Stimulated activated effector memory CD8-positive, alpha-beta T cell treated with anti-CD3 and anti-CD28 coated beads, Interleukin-12 subunit alpha, Interleukin-12 subunit beta, amount 100 ng/mL, for 72 hours (primary cell): ENCODE results near the gene CES2.
"Not testable (repeated sequence)": the region's sequence is repeated elsewhere in the genome, so short reads cannot be mapped to it uniquely, and the experiment has no call there.

Source experiments
- ATAC-seq: fragments of 150-1000 bp; cut with Tn5 transposase; 2 replicates; pipeline ENCODE4 v1.10.0; 2021
- DNase-seq, 2 donors: peaks; one replicate each; pipeline ENCODE4 v3.0.0; 2021 to 2022; ENCODE audit warnings: low spot score in 2 of 2
- H3K27ac Mint-ChIP-seq: one replicate; pipeline ENCODE4 v1.8.0; 2022; ENCODE audit warnings: mild to moderate bottlenecking, mixed read lengths
- H3K36me3 Mint-ChIP-seq: one replicate; pipeline ENCODE4 v1.8.0; 2022; ENCODE audit warnings: mild to moderate bottlenecking, mixed read lengths
- H3K4me1 Mint-ChIP-seq: one replicate; pipeline ENCODE4 v1.8.0; 2022; ENCODE audit warnings: mixed read lengths
- H3K4me3 Mint-ChIP-seq: one replicate; pipeline ENCODE4 v1.8.0; 2022; ENCODE audit warnings: mild to moderate bottlenecking, mixed read lengths
- H3K9me3 Mint-ChIP-seq: one replicate; pipeline ENCODE4 v1.8.0; 2022; ENCODE audit warnings: mixed read lengths

CES2 gene

DNA sequence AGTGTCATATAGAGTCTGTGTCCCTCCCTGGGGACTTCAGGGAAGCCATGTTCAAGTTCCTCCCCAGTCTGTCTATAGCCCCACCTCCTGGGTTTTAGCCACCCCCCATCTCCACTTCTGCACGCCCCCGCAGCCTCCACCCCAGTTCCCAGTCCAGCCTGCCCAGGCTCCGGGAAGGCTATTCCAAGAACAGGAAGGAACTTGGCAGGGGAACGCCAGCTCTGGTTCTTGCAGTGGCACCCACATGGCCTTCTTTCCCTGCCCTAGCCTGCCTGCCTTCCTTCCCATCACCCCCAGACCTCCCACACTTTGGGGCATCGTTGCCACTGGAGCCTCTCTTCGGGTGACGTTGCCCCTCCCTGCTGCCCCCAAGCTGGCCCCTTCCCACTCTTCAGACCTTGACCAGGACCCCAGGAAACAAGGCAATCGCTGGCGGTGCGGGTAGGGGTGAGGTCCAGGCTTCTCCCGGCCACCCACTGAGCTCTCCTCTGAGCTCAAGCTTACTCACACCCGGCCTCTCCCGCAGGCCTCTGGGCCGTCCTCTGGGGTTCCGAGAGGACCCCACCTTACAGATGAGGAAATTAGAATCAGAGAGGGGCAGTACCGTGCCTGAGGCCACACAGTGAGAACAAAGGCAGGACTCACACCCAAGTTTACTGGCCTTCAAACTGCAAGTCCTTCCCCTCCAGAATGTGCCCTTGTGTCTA is 43.8 kb downstream of the CES2 start:
- peak overlapping the region; percentile 74 for H3K27ac Mint-ChIP-seq
- H3K4me3 Mint-ChIP-seq: no peak overlapping the region
- H3K4me1 Mint-ChIP-seq: peaks cover 67% of the 10 kb centered on the region
- DNase-seq: no peak
- ATAC-seq: no peak
- peaks cover 29% of the 10 kb centered on the region for H3K36me3 Mint-ChIP-seq
- no peaks in the 10 kb centered on the region for H3K9me3 Mint-ChIP-seq

DNA sequence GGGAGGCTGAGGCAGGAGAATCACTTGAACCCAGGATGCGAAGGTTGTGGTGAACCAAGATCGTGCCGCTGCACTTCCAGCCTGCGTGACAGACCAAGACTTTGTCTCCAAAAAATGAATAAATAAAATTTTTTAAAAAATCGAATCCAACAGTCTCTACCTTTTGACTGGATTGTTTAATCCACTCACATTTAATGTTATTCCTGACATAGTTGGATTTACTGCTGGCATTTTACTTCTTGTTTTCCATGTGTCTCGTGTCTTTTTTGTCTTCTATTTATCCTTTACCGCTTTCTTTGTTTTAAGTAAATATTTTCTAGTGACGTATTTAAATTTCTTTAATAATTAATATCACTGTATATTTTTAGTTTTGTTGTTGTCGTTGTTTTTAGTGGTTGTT is 47.7 kb downstream of the CES2 start:
- no peak overlapping the region for H3K4me3 Mint-ChIP-seq
- H3K27ac Mint-ChIP-seq: peak overlapping the region; percentile 99
- H3K9me3 Mint-ChIP-seq: no peaks in the 10 kb centered on the region
- DNase-seq (no peak), ATAC-seq (no peak)
- peaks cover 67% of the 10 kb centered on the region for H3K4me1 Mint-ChIP-seq
- peaks cover 27% of the 10 kb centered on the region for H3K36me3 Mint-ChIP-seq

DNA sequence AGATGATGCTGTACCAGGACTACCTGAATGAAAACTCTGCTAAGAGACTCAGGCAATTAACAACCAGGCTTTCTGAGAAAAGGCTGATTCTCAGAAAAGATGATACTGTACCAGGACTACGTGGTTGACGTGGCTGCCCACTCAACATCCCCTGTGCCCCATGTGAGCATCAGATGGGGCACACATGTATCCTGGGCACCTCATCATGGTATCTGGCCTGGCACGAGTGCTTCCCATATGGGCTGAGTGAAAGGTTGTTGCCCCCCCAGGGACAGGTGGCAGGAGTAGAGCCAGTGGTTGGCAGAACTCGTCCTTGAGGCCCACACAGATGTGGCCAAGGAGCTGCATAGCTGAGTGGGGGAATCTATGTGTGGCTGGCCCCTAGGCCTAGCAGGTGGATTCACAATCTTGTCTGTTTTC is 49.6 kb downstream of the CES2 start:
- Mint-ChIP-seq H3K9me3 (no peaks in the 10 kb centered on the region), H3K4me3 (peak overlapping the region; percentile 66), H3K36me3 (peaks cover 25% of the 10 kb centered on the region), H3K4me1 (peaks cover 65% of the 10 kb centered on the region), H3K27ac (peak overlapping the region; percentile 99)
- DNase-seq (peak; percentile 54 to 89), ATAC-seq (peak; percentile 95)

DNA sequence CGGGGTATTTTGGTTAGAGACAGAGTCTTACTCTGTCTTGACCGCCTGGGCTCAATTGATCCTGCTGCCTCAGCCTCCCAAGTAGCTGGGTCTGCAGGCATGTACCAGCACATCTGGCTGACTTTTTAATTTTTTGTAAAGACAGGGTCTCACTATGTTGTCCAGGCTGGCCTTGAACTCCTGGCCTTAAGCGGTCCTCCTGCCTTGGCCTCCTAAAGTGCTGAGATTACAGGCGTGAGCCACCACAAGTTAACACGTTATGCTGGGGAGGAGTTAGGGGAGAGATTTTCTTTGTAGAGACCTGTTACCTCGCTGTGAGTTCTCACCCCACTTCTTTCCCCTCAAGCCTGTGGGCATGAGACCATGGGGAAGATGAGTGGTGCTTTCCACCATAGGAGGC is 51.2 kb downstream of the CES2 start:
- Mint-ChIP-seq H3K36me3 (peaks cover 15% of the 10 kb centered on the region), H3K9me3 (no peaks in the 10 kb centered on the region), H3K4me1 (peaks cover 55% of the 10 kb centered on the region), H3K27ac (peak overlapping the region; percentile 99), H3K4me3 (peak overlapping the region; percentile 64)
- ATAC-seq (no peak), DNase-seq (no peak)

DNA sequence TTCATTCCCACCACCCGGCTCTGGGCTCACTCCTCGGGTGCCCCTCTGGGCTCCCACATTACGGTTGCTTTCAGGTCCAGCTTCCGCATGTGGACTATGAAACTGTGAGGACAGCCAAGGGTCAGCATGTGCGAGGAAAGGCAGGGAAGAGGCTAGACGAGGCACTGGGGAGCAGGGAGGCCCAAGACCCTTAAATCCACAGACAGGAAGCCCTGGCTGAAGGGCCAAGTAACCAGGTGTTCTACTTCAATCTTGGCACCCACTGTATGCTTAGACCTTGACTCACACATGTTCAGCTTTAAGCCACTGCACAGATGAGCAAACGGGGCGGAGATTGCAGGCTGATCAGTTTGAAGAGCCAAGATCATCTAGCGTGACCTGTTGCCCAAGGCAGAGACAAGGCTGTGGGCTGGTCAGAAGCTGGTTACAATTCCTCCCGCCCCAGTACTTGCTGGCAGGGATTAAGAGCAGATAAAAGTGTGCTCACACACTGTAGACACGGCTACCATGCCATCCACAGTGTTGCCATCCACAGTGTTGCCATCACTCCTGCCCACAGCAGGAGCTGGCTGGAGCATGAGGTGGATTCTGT is 53.0 kb downstream of the CES2 start, which contains the start of gene CES4A:
Gene CES4A, plus strand, starts transcription at position 393 of the 592 bp plus-strand sequence. Its CDS starts 184 bp downstream, at position 577.
- Mint-ChIP-seq H3K4me3 (peak within 1 kb of the TSS; percentile 64), H3K27ac (peak within 1 kb of the TSS; percentile 88), H3K4me1 (peaks cover 48% of the 10 kb centered on the region), H3K9me3 (no peaks in the 10 kb centered on the region), H3K36me3 (peaks cover 15% of the 10 kb centered on the region)
- no peak for ATAC-seq
- no peak for DNase-seq

DNA sequence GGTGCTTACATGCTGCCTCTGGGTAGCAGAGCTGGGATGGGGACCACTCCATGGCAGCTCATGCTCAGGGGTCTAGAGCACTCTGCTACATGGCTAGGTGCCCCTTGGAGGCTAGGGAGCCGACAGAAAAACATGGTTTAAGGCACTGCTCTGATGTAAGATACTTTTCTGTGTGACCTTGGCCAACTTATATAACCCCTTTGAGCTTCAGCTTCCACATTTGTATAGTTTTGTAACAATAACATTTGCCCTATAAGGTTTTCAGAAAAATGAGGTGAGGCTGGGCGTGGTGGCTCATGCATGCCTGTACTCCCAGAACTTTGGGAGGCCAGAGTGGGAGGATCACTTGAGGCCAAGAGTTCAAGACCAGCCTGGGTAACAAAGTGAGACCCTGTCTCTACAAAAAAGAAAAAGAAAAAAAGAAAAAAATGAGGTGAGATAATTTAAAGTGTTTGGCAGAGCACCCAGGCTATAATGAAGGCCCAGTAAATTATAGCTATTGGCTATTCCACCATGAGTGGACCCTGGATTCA is 56.3 kb downstream of the CES2 start:
- H3K9me3 Mint-ChIP-seq: no peaks in the 10 kb centered on the region
- H3K4me3 Mint-ChIP-seq: no peak overlapping the region
- no peak for DNase-seq
- H3K36me3 Mint-ChIP-seq: no peaks in the 10 kb centered on the region
- no peak for ATAC-seq
- H3K4me1 Mint-ChIP-seq: peaks cover 23% of the 10 kb centered on the region
- H3K27ac Mint-ChIP-seq: no peak overlapping the region

DNA sequence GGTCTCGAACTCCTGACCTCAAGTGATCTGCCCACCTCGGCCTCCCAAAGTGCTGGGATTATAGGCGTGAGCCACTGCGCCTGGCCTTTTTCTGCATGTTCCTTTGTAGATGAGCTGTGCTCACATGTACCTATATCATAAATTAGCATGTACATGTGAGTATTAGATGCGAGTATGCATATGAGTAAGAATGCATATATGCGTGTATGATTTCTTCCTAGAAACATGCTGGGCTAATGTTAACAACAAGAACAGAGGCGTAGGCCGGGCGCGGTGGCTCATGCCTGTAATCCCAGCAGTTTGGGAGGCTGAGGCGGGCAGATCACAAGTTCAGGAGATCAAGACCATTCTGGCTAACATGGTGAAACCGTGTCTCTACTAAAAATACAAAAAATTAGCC is 58.2 kb downstream of the CES2 start:
- not testable (repeated sequence) for DNase-seq, H3K27ac Mint-ChIP-seq, H3K9me3 Mint-ChIP-seq, H3K4me1 Mint-ChIP-seq, H3K4me3 Mint-ChIP-seq, H3K36me3 Mint-ChIP-seq, ATAC-seq
